GM12878 (cell line): Measurements from ENCODE around the gene TMSB4X. TPM values are rescaled to one million over a fixed set of nuclear protein-coding genes. Genes with fewer than 3 reads are reported as not detected.

Experiments
- ATAC-seq: fragments of 200-7000 bp; cut with Tn5 transposase; 3 replicates; pipeline ENCODE4 v1.9.1; 2020; ENCODE audit warnings: mild to moderate bottlenecking, moderate library complexity
- BruUV-seq: library from RNA; stranded (reverse); fragments of 400-500 nt; replicated peaks from 2 replicates; lab custom pipeline; 2021; lab: Mats Ljungman, UMichigan
- CTCF ChIA-PET: fragments of 300-600 bp; sonication (Branson Sonifier 250); formaldehyde crosslinking; extraction: SDS; loops from one replicate; lab custom pipeline; 2021; ENCODE audit warnings: inconsistent platforms; lab: Yijun Ruan, JAX
- POLR2A ChIA-PET: fragments of 350-600 bp; formaldehyde crosslinking; extraction: SDS; loops from one replicate; lab custom pipeline; 2021; ENCODE audit warnings: inconsistent platforms; lab: Charles Lee
- RAD21 ChIA-PET: fragments of 300-600 bp; sonication (Branson Sonifier 250); formaldehyde crosslinking; loops from one replicate; lab custom pipeline; 2023; ENCODE audit warnings: antibody characterized with exemption; ENCODE audit not compliant: unreplicated experiment; lab: Charles Lee
- SMC1A ChIA-PET: fragments of 300-600 bp; sonication (Branson Sonifier 250); formaldehyde crosslinking; loops from one replicate; lab custom pipeline; 2023; ENCODE audit not compliant: unreplicated experiment, uncharacterized antibody; lab: Charles Lee
- DNase-seq: peaks from one replicate; pipeline ENCODE4 v3.0.0-alpha.2; 2011; ENCODE audit warnings: low read depth, low spot score
- FAIRE-seq: peaks from 3 replicates; lab custom pipeline; 2011; peaks lifted over from hg19 to GRCh38; lab: Jason Lieb, UNC
- H2AFZ ChIP-seq: 2 replicates; pipeline ENCODE4 v1.6.0; 2011; ENCODE audit warnings: low read depth, low read length, control low read depth; ENCODE audit not compliant: control insufficient read depth
- H3K27ac ChIP-seq: 2 replicates; pipeline ENCODE4 v1.5.1; 2011; ENCODE audit warnings: control low read depth; ENCODE audit not compliant: control insufficient read depth, insufficient read depth
- H3K27me3 ChIP-seq, 2 experiments: replicated peaks in 1 of 2; 2 replicates each; pipeline versions ENCODE4 v1.6.0 to v1.6.1; 2011; ENCODE audit warnings: low read length in 1 of 2; ENCODE audit not compliant: control insufficient read depth in 2 of 2, insufficient read depth in 2 of 2
- H3K36me3 ChIP-seq, 2 experiments: 2 replicates each; pipeline ENCODE4 v1.5.1; 2011; ENCODE audit warnings: low read length in 1 of 2; ENCODE audit not compliant: control insufficient read depth in 2 of 2, insufficient read depth in 2 of 2
- H3K4me1 ChIP-seq: 2 replicates; pipeline ENCODE4 v1.6.1; 2011; ENCODE audit warnings: mild to moderate bottlenecking, low read length, moderate library complexity, mixed read lengths; ENCODE audit not compliant: control insufficient read depth, insufficient read depth
- H3K4me2 ChIP-seq: 2 replicates; pipeline ENCODE4 v1.6.0; 2011; ENCODE audit warnings: control low read depth; ENCODE audit not compliant: control insufficient read depth, insufficient read depth
- H3K4me3 ChIP-seq: fragments of 200-600 bp; sonication (generic); 2 replicates; pipeline ENCODE4 v1.5.1; 2016
- H3K79me2 ChIP-seq: 2 replicates; pipeline ENCODE4 v1.6.0; 2011; ENCODE audit warnings: low read length; ENCODE audit not compliant: control insufficient read depth, insufficient read depth
- H3K9ac ChIP-seq: 2 replicates; pipeline ENCODE4 v1.8.0; 2011; ENCODE audit warnings: low read length, control low read depth, mixed read lengths; ENCODE audit not compliant: control insufficient read depth, insufficient read depth
- H3K9me3 ChIP-seq: replicated peaks from 3 replicates; pipeline ENCODE4 v1.5.1; 2011; ENCODE audit warnings: mild to moderate bottlenecking, low read length; ENCODE audit not compliant: control insufficient read depth, insufficient read depth
- H4K20me1 ChIP-seq: 2 replicates; pipeline ENCODE4 v1.6.0; 2011; ENCODE audit not compliant: control insufficient read depth, insufficient read depth
- CBX3 ChIP-seq: fragments of 200-600 bp; sonication (generic); IDR thresholded peaks from 2 replicates; pipeline ENCODE4 v1.6.1; 2016; ENCODE audit warnings: low read depth, borderline replicate concordance
- CEBPB ChIP-seq, 2 experiments: fragments of 150-350 bp in 1 of 2; IDR thresholded peaks; 2 replicates each; pipeline ENCODE4 v1.6.1; 2012 to 2014; ENCODE audit warnings: low read depth in 2 of 2, low read length in 2 of 2, borderline replicate concordance in 1 of 2, inconsistent platforms in 1 of 2
- EGR1 ChIP-seq, 2 experiments: IDR thresholded peaks; 1 replicate in 1 of 2; 2 replicates in 1 of 2; pipeline ENCODE4 v1.6.1; 2011 to 2012; ENCODE audit warnings: low read depth in 2 of 2, low read length in 2 of 2, borderline replicate concordance in 1 of 2, mild to moderate bottlenecking in 1 of 2, moderate library complexity in 1 of 2
- FOS ChIP-seq: IDR thresholded peaks from 3 replicates; pipeline ENCODE4 v1.6.1; 2011; ENCODE audit warnings: borderline replicate concordance; ENCODE audit not compliant: insufficient read length; ENCODE audit errors: extremely low read depth
- HDAC2 ChIP-seq: fragments of 200-600 bp; sonication (generic); IDR thresholded peaks from 2 replicates; pipeline ENCODE4 v1.6.1; 2017
- IKZF2 ChIP-seq, 2 experiments: fragments of 450-650 bp; IDR thresholded peaks; 2 replicates each; pipeline ENCODE4 v1.6.1; 2017; ENCODE audit warnings: mild to moderate bottlenecking in 2 of 2, moderate library complexity in 2 of 2
- MTA2 ChIP-seq: fragments of 450-650 bp; IDR thresholded peaks from 2 replicates; pipeline ENCODE4 v1.6.1; 2016; ENCODE audit warnings: low read depth, mild to moderate bottlenecking, moderate library complexity
- NFXL1 ChIP-seq: fragments of 450-650 bp; IDR thresholded peaks from 2 replicates; pipeline ENCODE4 v1.6.1; 2017; ENCODE audit warnings: antibody characterized with exemption, mild to moderate bottlenecking, borderline replicate concordance
- NRF1 ChIP-seq: conservative IDR thresholded peaks from 2 replicates; pipeline ENCODE4 v1.6.1; 2011; ENCODE audit warnings: mild to moderate bottlenecking, low read depth, low read length, improper control_type of control experiment
- PAX5 ChIP-seq: IDR thresholded peaks from 2 replicates; pipeline ENCODE4 v1.6.1; 2011; ENCODE audit warnings: low read depth, low read length, borderline replicate concordance
- RBBP5 ChIP-seq: fragments of 200-600 bp; sonication (generic); conservative IDR thresholded peaks from 2 replicates; pipeline ENCODE4 v1.6.1; 2016
- RELA ChIP-seq: fragments of 450-650 bp; IDR thresholded peaks from 2 replicates; pipeline ENCODE4 v1.8.0; 2014; ENCODE audit warnings: borderline replicate concordance; ENCODE audit not compliant: partially characterized antibody
- SIN3A ChIP-seq: IDR thresholded peaks from 2 replicates; pipeline ENCODE4 v1.6.1; 2012; ENCODE audit warnings: low read depth, low read length, improper control_type of control experiment
- SMARCA5 ChIP-seq: fragments of 450-650 bp; IDR thresholded peaks from 2 replicates; pipeline ENCODE4 v1.6.1; 2017; ENCODE audit warnings: mild to moderate bottlenecking
- STAT1 ChIP-seq: fragments of 450-650 bp; conservative IDR thresholded peaks from 2 replicates; pipeline ENCODE4 v1.6.1; 2014; ENCODE audit warnings: antibody characterized with exemption, mild to moderate bottlenecking
- TAF1 ChIP-seq: IDR thresholded peaks from 2 replicates; pipeline ENCODE4 v1.6.1; 2011; ENCODE audit warnings: mild to moderate bottlenecking, low read depth, low read length, borderline replicate concordance
- ZNF687 ChIP-seq: fragments of 450-650 bp; IDR thresholded peaks from 2 replicates; pipeline ENCODE4 v1.6.1; 2017; ENCODE audit warnings: mild to moderate bottlenecking, moderate library complexity
- WGBS: methylation state at CpG from one replicate; pipeline ENCODE4 v1.1.6; 2016; ENCODE audit warnings: low lambda C conversion rate; ENCODE audit not compliant: insufficient replicate concordance, insufficient coverage; ENCODE audit errors: missing lambda C conversion rate; 5-methylcytosine and 5-hydroxymethylcytosine counted together
- in situ Hi-C: fragments of 300-500 bp; cut with MboI; formaldehyde crosslinking; loops from 9 replicates; pipeline ENCODE4 v1.14.3; 2018; ENCODE audit warnings: mixed read lengths
- intact Hi-C: fragments of 100-400 bp; cut with micrococcal nuclease; formaldehyde crosslinking; loops from one replicate; pipeline ENCODE4 v1.14.2; 2022; ENCODE audit not compliant: unreplicated experiment
- polyA plus RNA-seq, 11 experiments: library from polyadenylated mRNA; depleted of rRNA in 4 of 11; unstranded in 6 of 11; stranded (reverse) in 5 of 11; fragments of >200 nt; fragmentation: Nextera tagmentation in 4 of 11; fragmentation: Illumina TruSeq in 1 of 11; extraction: Ambion mirVana in 4 of 11; extraction: Trizol in 1 of 11; gene quantifications; 1 replicate in 1 of 11; 2 replicates in 10 of 11; pipeline versions ENCODE4 v1.2.1 to v1.2.3, GENCODE V29; 2011 to 2016; ENCODE audit warnings: inconsistent platforms in 2 of 11, missing spikeins in 2 of 11, low read depth in 1 of 11
- total RNA-seq, 4 experiments: library from RNA; depleted of rRNA in 3 of 4; stranded (reverse); fragments of >200 nt in 3 of 4; fragmentation: Illumina TruSeq in 1 of 4; extraction: Trizol in 1 of 4; gene quantifications; 2 replicates each; pipeline versions ENCODE4 v1.2.1 to v1.2.3, GENCODE V29; 2013 to 2021

The TMSB4X gene
- total and polyA plus RNA-seq, 10 of the 15 experiments (the other 5 are each of a cell fraction or from before 2014, with no cell fraction given) = 13,924 to 37,234 (median 23,705) TPM

- POLR2A ChIA-PET = interaction anchor here (0.6 to 7.7 kb wide), 13 partner anchors 17 to 136 kb away, joined by 3 to 138 read pairs (median 5); partner anchors contain the start of gene TMSB4X
- RAD21 ChIA-PET = interaction anchor here (0.7 to 15.5 kb wide), 17 partner anchors 8 to 532 kb away, joined by 3 to 549 read pairs (median 16); partner anchors contain the start of gene TMSB4X
- Histone ChIP-seq H3K4me1 (peaks cover 42% of the 10 kb centered on the region), H4K20me1 (no peaks in the 10 kb centered on the region), H2AFZ (no peak overlapping the region; the same call in 1 of the 2 replicates), H3K9ac (peak overlapping the region; percentile 72), H3K4me3 (peak overlapping the region; percentile 32), H3K4me2 (peak overlapping the region; percentile 87), H3K36me3 (no peaks in the 10 kb centered on the region), H3K27ac (peak overlapping the region; percentile 99), H3K79me2 (peaks cover 23% of the 10 kb centered on the region), H3K27me3 (no peaks in the 10 kb centered on the region), H3K9me3 (no peaks in the 10 kb centered on the region)
- peak; percentile 77 for DNase-seq
- WGBS = 15% methylated on average over 20 of the region's 20 CpGs
- no peak for FAIRE-seq
- CTCF ChIA-PET = interaction anchor here (0.7 to 6.4 kb wide), 15 partner anchors 9 to 532 kb away, joined by 3 to 37 read pairs (median 6); no protein-coding TSS in a partner anchor
- BruUV-seq = TSS peak; percentile 90
- in situ Hi-C loops = loop anchor here (10.0 to 25.0 kb wide), 2 partner anchors 706 to 1069 kb away; partner anchors contain the start of genes GEMIN8 and TCEANC
- peak; percentile 59 for ATAC-seq
- SMC1A ChIA-PET = interaction anchor here (1.2 to 18.8 kb wide), 11 partner anchors 8 to 531 kb away, joined by 3 to 632 read pairs (median 15); partner anchors contain the start of gene TMSB4X
- intact Hi-C loops = loop anchor here (10.0 kb wide), 1 partner anchor 739 kb away; no protein-coding TSS in a partner anchor
- TF ChIP-seq IKZF2 (IDR thresholded peaks at IDR 0.05) (peak; percentile 91), ZNF687 (peak; percentile 96), EGR1 (IDR thresholded peaks at IDR 0.05; ENCODE audit: borderline replicate concordance in 1 of 2, low read depth in 2 of 2, low read length in 2 of 2) (0 out of 3 replicates have a peak, but pooled peaks of 1 of the 2 experiments have one; percentile 49), TAF1 (0 out of 2 replicates have a peak, but pooled peaks have one; percentile 2), SIN3A (no peak), RELA (no peak), MTA2 (peak; percentile 71; the same call in 1 of the 2 replicates), CBX3 (no peak), STAT1 (no peak), NFXL1 (no peak), PAX5 (0 out of 2 replicates have a peak, but pooled peaks have one; percentile 14), SMARCA5 (peak; percentile 47; the same call in 1 of the 2 replicates), FOS (no peak), CEBPB (IDR thresholded peaks at IDR 0.05; ENCODE audit: borderline replicate concordance in 1 of 2, low read depth in 2 of 2, low read length in 2 of 2) (peak in 1 of 2 experiments; percentile 57; a peak in 2 of 4 replicates), RBBP5 (no peak), NRF1 (no peak), HDAC2 (no peak)
Observed at GRCh38 chrX:12955882-12956703, 18.8 kb upstream of the TMSB4X start.
